ENCODE measurements around the gene TUBB4A. TPM values are rescaled to one million over a fixed set of nuclear protein-coding genes. Genes with fewer than 3 reads are reported as not detected.
A peak's percentile ranks its signal among the peaks of the same experiment; 100 is the strongest.

Gene TUBB4A
- total RNA-seq, 1 donor from 2014 or later = 43.4 TPM

- no peak for DNase-seq (ENCODE audit: low spot score, unreplicated experiment)
- no peak overlapping the region for H3K4me3 Mint-ChIP-seq (ENCODE audit: low read depth)
- no peak overlapping the region for H3K27ac Mint-ChIP-seq
- no peaks in the 10 kb centered on the region for H3K9me3 Mint-ChIP-seq (ENCODE audit: low read depth)
- TF ChIP-seq, protein P1, sequence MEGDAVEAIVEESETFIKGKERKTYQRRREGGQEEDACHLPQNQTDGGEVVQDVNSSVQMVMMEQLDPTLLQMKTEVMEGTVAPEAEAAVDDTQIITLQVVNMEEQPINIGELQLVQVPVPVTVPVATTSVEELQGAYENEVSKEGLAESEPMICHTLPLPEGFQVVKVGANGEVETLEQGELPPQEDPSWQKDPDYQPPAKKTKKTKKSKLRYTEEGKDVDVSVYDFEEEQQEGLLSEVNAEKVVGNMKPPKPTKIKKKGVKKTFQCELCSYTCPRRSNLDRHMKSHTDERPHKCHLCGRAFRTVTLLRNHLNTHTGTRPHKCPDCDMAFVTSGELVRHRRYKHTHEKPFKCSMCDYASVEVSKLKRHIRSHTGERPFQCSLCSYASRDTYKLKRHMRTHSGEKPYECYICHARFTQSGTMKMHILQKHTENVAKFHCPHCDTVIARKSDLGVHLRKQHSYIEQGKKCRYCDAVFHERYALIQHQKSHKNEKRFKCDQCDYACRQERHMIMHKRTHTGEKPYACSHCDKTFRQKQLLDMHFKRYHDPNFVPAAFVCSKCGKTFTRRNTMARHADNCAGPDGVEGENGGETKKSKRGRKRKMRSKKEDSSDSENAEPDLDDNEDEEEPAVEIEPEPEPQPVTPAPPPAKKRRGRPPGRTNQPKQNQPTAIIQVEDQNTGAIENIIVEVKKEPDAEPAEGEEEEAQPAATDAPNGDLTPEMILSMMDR (IDR thresholded peaks at IDR 0.05; ENCODE audit: unreplicated experiment) = no peak
- H3K4me1 Mint-ChIP-seq (ENCODE audit: low read depth) = no peaks in the 10 kb centered on the region
- peaks cover 14% of the 10 kb centered on the region for H3K27me3 Mint-ChIP-seq
- H3K36me3 Mint-ChIP-seq (ENCODE audit: insufficient read depth) = no peaks in the 10 kb centered on the region
These were observed 21.2 kb downstream of the TUBB4A start for GRCh38 chr19:6480848-6481415.

DNA sequence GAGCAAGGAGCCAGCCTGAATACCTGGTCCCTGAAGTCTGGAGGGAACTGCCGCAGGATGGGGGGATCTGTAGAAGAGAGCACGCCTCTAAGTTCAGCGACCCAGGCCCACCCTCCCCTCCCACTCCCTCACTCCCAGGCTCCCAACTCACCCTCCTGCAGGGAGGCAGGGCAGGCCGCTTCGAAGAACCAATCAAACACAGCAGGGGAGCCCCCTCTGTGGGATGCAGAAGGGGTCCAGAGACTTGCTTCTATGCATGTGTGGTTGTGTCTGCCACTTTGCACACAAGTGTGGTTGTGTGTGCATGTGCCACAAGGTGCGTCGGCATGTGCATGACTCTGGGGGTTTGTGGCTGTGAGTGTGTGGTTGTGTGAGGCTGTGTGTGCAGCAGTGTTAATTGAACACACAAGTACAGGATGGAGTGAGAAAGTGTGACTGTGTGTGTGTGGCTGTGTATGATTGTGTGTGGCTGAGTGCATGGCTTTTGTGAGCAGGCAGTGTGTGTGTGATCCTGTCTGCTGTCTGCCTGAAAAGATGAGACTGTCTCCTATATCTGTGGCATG, 22.2 kb downstream of the TUBB4A start:
- no peaks in the 10 kb centered on the region for H3K36me3 Mint-ChIP-seq (ENCODE audit: insufficient read depth)
- TF ChIP-seq, protein P1 (IDR thresholded peaks at IDR 0.05; ENCODE audit: unreplicated experiment) = no peak
- H3K9me3 Mint-ChIP-seq (ENCODE audit: low read depth) = no peaks in the 10 kb centered on the region
- peaks cover 20% of the 10 kb centered on the region for H3K27me3 Mint-ChIP-seq
- no peaks in the 10 kb centered on the region for H3K4me1 Mint-ChIP-seq (ENCODE audit: low read depth)
- no peak overlapping the region for H3K4me3 Mint-ChIP-seq (ENCODE audit: low read depth)
- no peak overlapping the region for H3K27ac Mint-ChIP-seq
- DNase-seq (ENCODE audit: low spot score, unreplicated experiment) = no peak

DNA sequence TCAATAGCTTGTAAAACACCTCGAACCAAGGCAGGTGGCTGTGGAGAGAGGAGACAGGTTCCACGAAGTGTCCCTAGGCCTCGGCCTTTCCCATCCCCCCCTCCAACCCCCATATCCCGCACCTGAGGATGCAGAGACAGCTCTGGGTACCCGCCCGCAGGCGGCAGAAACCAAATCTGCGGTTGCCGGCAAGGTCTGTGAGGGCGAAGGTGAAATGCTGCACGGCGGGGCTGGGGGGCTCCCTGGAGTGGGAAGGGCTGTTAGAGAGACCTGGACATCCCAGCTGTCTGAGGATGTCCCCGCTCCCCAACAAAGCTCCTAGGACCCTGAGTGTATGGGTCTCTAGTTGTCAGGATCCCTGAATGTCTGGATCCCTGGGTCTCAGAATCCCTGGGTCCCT, 23.3 kb downstream of the TUBB4A start:
- peaks cover 21% of the 10 kb centered on the region for H3K27me3 Mint-ChIP-seq
- no peak overlapping the region for H3K27ac Mint-ChIP-seq
- no peak overlapping the region for H3K4me3 Mint-ChIP-seq (ENCODE audit: low read depth)
- H3K9me3 Mint-ChIP-seq (ENCODE audit: low read depth) = no peaks in the 10 kb centered on the region
- H3K36me3 Mint-ChIP-seq (ENCODE audit: insufficient read depth) = no peaks in the 10 kb centered on the region
- DNase-seq (ENCODE audit: low spot score, unreplicated experiment) = no peak
- TF ChIP-seq, protein P1 (IDR thresholded peaks at IDR 0.05; ENCODE audit: unreplicated experiment) = no peak
- peaks cover under 1% of the 10 kb centered on the region for H3K4me1 Mint-ChIP-seq (ENCODE audit: low read depth)

- Mint-ChIP-seq H3K4me1 (ENCODE audit: low read depth) (peaks cover 4% of the 10 kb centered on the region), H3K27me3 (peaks cover 21% of the 10 kb centered on the region), H3K9me3 (ENCODE audit: low read depth) (no peaks in the 10 kb centered on the region), H3K36me3 (ENCODE audit: insufficient read depth) (no peaks in the 10 kb centered on the region), H3K27ac (no peak overlapping the region), H3K4me3 (ENCODE audit: low read depth) (no peak overlapping the region)
- TF ChIP-seq, protein P1 (IDR thresholded peaks at IDR 0.05; ENCODE audit: unreplicated experiment) = no peak
- DNase-seq (ENCODE audit: low spot score, unreplicated experiment) = no peak
These were observed 25.1 kb downstream of the TUBB4A start for GRCh38 chr19:6476896-6477431.

- Mint-ChIP-seq H3K36me3 (ENCODE audit: insufficient read depth) (no peaks in the 10 kb centered on the region), H3K27ac (no peak overlapping the region), H3K4me1 (ENCODE audit: low read depth) (peaks cover 4% of the 10 kb centered on the region), H3K4me3 (ENCODE audit: low read depth) (peak overlapping the region; percentile 60), H3K9me3 (ENCODE audit: low read depth) (no peaks in the 10 kb centered on the region), H3K27me3 (peaks cover 21% of the 10 kb centered on the region)
- peak; percentile 78 for DNase-seq (ENCODE audit: low spot score, unreplicated experiment)
- TF ChIP-seq, protein P1 (IDR thresholded peaks at IDR 0.05; ENCODE audit: unreplicated experiment) = no peak
These were observed 25.8 kb downstream of the TUBB4A start for GRCh38 chr19:6476155-6476895.
